ENCODE data around the gene C4orf51.

- TF ChIP-seq CTCF (conservative IDR thresholded peaks at IDR 0.05; ENCODE audit: low read depth, low read length) = no peak
- no peak for TF ChIP-seq EZH2phosphoT487 (IDR thresholded peaks at IDR 0.05; ENCODE audit: borderline replicate concordance, low read length)
- TF ChIP-seq EZH2 (IDR thresholded peaks at IDR 0.05; ENCODE audit: low read length, unreplicated experiment) = no peak
Measured at GRCh38 chr4:145763399-145763798, 83.5 kb downstream of the C4orf51 start.
